ENCODE measurements around the gene GPC6.

DNA sequence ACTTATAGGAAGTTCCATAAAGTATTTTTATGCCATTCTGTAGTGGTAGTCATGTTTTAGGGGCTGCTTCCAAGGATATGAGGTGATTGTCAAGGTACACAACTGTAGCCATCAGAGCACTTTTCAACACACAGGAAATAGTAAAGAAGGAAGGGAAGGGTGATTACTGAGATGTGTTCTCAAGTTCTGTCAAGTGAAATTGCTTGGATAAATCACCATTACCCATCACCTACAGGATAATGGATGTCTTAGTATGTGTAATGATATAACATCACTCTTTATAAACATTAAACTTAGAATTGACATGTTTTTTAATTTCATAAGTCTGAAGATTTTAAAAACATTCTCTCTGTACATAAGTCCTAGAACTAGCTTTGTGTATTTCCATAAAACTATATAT, 765.0 kb downstream of the GPC6 start:
- TF ChIP-seq, protein P1, sequence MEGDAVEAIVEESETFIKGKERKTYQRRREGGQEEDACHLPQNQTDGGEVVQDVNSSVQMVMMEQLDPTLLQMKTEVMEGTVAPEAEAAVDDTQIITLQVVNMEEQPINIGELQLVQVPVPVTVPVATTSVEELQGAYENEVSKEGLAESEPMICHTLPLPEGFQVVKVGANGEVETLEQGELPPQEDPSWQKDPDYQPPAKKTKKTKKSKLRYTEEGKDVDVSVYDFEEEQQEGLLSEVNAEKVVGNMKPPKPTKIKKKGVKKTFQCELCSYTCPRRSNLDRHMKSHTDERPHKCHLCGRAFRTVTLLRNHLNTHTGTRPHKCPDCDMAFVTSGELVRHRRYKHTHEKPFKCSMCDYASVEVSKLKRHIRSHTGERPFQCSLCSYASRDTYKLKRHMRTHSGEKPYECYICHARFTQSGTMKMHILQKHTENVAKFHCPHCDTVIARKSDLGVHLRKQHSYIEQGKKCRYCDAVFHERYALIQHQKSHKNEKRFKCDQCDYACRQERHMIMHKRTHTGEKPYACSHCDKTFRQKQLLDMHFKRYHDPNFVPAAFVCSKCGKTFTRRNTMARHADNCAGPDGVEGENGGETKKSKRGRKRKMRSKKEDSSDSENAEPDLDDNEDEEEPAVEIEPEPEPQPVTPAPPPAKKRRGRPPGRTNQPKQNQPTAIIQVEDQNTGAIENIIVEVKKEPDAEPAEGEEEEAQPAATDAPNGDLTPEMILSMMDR (IDR thresholded peaks at IDR 0.05), result no peak
- TF ChIP-seq POLR2A (IDR thresholded peaks at IDR 0.05) (no peak), POLR2AphosphoS5 (IDR thresholded peaks at IDR 0.05) (no peak)
